ENCODE data around the gene PRSS2.
"Not testable (repeated sequence)": the region's sequence is repeated elsewhere in the genome, so short reads cannot be mapped to it uniquely, and the experiment has no call there.

The PRSS2 gene

DNA sequence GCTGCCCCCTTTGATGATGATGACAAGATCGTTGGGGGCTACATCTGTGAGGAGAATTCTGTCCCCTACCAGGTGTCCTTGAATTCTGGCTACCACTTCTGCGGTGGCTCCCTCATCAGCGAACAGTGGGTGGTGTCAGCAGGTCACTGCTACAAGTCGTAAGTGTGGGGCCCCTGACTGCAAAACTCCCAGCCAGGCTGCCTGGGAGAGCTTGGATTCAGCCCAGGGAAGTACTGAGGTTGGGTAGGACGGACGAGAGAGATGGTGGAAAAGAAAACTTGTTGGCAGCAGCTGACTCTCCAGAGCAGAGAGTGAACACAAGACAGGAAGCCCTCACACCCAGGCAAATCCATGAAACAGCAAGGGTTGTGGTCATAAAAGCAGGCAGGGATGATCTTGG, 1.3 kb downstream of the PRSS2 start:
- Histone ChIP-seq H4K20me1 (no peaks in the 10 kb centered on the region), H3K4me3 (no peak overlapping the region), H3K36me3 (no peaks in the 10 kb centered on the region), H3K27me3 (no peaks in the 10 kb centered on the region), H3K27ac (no peak overlapping the region), H3K4me2 (no peak overlapping the region; a peak in 2 of 22 replicates), H3K9me3 (replicated peaks in 1 of 11) (no peaks in the 10 kb centered on the region), H3K9ac (no peak overlapping the region), H3K4me1 (peaks cover 0 to 19% (median 11%) of the 10 kb centered on the region in 10 experiments; a peak in 11 of 20 replicates)
- no peak for TF ChIP-seq Cebpa-rat (IDR thresholded peaks at IDR 0.05)

DNA sequence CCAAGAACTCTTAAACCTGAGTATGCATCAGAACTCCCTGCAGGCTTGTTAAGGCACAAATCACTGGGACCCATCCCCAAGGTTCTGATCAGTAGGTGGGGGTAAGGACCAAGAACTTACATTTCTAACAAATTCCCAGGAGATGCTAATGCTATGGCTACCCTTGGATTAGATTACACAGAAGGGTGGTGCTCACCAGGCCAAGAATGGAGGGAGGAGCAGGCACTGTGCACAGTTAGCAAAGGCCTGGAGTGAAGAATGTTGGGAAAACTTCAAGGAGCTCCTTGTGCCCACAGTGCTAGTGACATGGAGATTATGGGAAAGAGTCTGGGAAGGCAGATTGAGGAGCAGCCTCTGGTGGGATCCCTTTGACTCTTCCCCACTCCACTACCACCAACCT, 1.9 kb downstream of the PRSS2 start:
- no peak for TF ChIP-seq Cebpa-rat (IDR thresholded peaks at IDR 0.05)
- no peak overlapping the region for H3K27ac ChIP-seq

DNA sequence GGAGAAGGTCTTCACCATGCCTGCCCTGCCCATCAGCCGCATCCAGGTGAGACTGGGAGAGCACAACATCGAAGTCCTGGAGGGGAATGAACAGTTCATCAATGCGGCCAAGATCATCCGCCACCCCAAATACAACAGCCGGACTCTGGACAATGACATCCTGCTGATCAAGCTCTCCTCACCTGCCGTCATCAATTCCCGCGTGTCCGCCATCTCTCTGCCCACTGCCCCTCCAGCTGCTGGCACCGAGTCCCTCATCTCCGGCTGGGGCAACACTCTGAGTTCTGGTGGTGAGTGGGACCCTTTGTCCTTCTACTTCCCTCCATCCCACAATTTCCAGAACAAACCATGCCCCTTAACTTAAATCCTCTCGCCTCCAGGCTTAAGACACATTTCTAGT, 2.5 kb downstream of the PRSS2 start:
- Histone ChIP-seq H3K9me3 (replicated peaks in 1 of 11) (no peaks in the 10 kb centered on the region), H3K4me3 (no peak overlapping the region), H4K20me1 (no peaks in the 10 kb centered on the region), H3K36me3 (no peaks in the 10 kb centered on the region), H3K27me3 (no peaks in the 10 kb centered on the region), H3K4me1 (peaks cover 0 to 19% (median 11%) of the 10 kb centered on the region in 10 experiments; a peak in 11 of 20 replicates), H3K4me2 (no peak overlapping the region), H3K27ac (no peak overlapping the region), H3K9ac (no peak overlapping the region)
- TF ChIP-seq Cebpa-rat (IDR thresholded peaks at IDR 0.05), result no peak

More for the DNA sequence above, 1.9 kb downstream of the PRSS2 start:
- H3K36me3 ChIP-seq, result no peaks in the 10 kb centered on the region
- H3K27me3 ChIP-seq, result no peaks in the 10 kb centered on the region
- peaks cover 0 to 19% (median 11%) of the 10 kb centered on the region in 10 experiments; a peak in 11 of 20 replicates for H3K4me1 ChIP-seq
- no peak overlapping the region for H3K4me3 ChIP-seq
- no peak overlapping the region for H3K9ac ChIP-seq
- H4K20me1 ChIP-seq, result no peaks in the 10 kb centered on the region
- H3K4me2 ChIP-seq, result no peak overlapping the region
- no peaks in the 10 kb centered on the region for H3K9me3 ChIP-seq (replicated peaks in 1 of 11)

DNA sequence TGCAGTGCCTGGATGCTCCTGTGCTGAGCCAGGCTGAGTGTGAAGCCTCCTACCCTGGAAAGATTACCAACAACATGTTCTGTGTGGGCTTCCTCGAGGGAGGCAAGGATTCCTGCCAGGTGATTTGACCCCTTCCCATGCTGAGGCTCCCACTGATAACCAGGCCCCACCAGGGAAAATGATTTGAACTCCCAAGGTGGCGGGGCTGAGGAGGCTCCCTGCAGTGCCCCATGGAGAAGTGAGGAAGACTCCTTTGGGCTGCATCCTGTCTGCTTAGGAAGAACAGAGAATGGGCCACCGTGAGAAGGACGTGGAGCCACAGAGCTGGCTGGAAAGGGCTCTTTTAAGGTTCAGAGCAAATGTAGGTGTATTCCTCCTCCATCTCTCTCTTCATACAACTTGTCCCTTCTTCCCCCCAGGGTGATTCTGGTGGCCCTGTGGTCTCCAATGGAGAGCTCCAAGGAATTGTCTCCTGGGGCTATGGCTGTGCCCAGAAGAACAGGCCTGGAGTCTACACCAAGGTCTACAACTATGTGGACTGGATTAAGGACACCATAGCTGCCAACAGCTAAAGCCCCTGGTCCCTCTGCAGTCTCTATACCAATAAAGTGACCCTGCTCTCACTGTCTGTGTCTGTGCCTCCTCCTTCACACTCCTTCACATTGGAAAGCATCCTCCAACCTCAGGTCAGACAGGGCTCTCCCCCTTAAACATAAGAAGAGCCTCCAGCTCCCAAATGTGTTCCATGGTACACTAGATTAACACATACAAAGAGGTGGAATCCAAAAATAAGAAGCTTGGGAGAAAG, 3.4 kb downstream of the PRSS2 start:
- H3K4me2 ChIP-seq, result no peak overlapping the region
- TF ChIP-seq Cebpa-rat (IDR thresholded peaks at IDR 0.05), result no peak

DNA sequence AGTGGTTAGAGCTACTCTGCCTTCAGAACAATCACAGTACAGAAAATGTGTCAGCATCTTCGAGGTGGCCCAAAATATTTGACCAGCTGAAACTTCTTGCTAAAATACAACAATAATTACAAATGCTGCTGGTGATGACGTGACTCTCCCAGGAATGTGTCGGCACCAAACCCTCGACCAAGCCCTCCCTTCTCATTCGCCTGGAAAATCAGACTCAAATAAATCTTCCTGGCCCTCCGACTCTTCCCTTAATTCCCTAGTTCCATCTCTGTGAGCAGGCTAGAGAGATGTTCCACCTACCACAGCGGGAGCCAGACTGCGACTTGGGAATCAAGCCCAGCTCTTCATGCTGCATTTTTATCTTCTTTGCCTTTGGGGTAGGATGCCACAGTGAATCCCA, 4.1 kb downstream of the PRSS2 start:
- Histone ChIP-seq H3K27me3 (no peaks in the 10 kb centered on the region), H3K9ac (no peak overlapping the region), H4K20me1 (no peaks in the 10 kb centered on the region), H3K9me3 (replicated peaks in 1 of 11) (no peaks in the 10 kb centered on the region), H3K4me3 (no peak overlapping the region), H3K4me1 (peaks cover 0 to 18% (median 11%) of the 10 kb centered on the region in 10 experiments; a peak in 11 of 20 replicates), H3K27ac (no peak overlapping the region), H3K36me3 (no peaks in the 10 kb centered on the region), H3K4me2 (no peak overlapping the region)
- TF ChIP-seq Cebpa-rat (IDR thresholded peaks at IDR 0.05), result no peak

More for the DNA sequence above, 3.4 kb downstream of the PRSS2 start:
- Histone ChIP-seq H3K4me1 (peaks cover 0 to 19% (median 11%) of the 10 kb centered on the region in 10 experiments; a peak in 11 of 20 replicates), H3K4me3 (no peak overlapping the region), H3K27ac (no peak overlapping the region), H3K9ac (no peak overlapping the region), H3K36me3 (no peaks in the 10 kb centered on the region), H4K20me1 (no peaks in the 10 kb centered on the region), H3K27me3 (no peaks in the 10 kb centered on the region), H3K9me3 (replicated peaks in 1 of 11) (no peaks in the 10 kb centered on the region)

DNA sequence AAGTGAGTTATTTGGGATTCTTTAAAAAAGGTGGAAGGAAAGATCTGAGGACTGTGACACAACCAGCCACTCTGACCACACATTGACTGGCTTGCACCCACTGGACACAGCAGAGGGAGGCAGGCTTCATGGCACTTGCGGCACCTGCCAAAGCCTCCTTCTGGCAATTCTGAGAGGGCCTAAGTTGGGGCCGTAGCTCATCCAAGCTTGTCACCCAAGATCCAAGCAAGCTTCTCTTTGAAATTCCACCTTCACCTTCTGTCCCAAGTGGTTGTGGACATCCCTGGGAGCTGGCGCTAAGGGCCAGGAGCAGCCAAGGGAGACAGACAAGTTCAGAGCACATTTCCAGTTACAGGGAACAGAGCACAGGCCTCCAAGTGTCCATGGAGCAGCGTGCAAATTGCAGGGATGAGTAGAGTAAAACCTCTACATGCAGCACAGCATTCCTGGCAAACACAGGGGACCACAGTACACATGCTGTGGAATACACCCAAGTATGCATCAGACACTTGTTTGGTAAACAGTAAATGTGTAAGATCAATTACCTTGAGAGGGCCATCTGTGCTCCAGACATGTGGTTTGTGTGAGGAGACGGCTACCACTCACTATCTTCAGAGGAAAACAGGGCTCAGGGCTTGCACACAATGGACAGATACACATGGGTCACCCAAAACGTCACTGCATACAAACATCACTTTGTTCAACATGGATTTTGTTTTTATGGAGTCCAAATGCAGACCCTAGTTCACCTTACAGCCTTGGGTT, 4.8 kb downstream of the PRSS2 start:
- H3K27ac ChIP-seq; H3K36me3 ChIP-seq; H3K4me2 ChIP-seq; H3K9me3 ChIP-seq (replicated peaks in 1 of 11); H3K9ac ChIP-seq; H4K20me1 ChIP-seq; H3K4me3 ChIP-seq; H3K27me3 ChIP-seq: not testable (repeated sequence)
- H3K4me1 ChIP-seq, result peaks cover 0 to 12% (median 8%) of the 10 kb centered on the region in 10 experiments; a peak in 11 of 20 replicates

DNA sequence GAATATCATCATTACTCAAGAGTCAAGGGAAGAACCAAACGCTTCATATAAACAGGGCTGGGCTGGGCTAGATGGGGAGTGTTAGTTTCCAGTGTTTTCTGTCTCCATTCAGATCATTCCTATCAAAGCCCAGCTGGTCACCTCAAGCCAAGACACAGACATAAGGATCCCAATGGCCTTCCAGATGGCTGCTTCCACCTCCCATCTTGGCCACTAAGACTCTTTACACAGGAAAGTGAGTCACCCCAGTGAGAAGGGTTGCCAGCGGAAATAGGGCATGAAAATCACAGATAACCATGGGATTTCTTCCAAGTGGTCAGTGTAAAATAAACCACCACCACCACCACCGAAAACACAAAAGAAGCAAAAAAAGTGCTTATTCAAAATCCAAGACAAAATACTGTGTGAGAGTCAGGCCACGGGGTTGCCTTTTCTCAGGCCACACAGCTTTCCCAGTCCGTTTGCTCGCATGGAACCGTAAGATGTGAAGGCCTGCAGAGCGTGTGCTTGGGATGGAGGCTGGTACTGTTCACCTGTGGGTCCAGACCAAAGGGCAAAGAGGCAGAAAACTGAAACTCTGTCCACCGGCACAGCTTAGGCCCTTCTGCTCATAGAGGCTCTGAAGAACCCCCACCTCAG, 5.6 kb downstream of the PRSS2 start:
- no peaks in the 10 kb centered on the region for H3K36me3 ChIP-seq
- peaks cover 0 to 4% (median 1%) of the 10 kb centered on the region in 10 experiments; a peak in 7 of 20 replicates for H3K4me1 ChIP-seq
- no peak for TF ChIP-seq Cebpa-rat (IDR thresholded peaks at IDR 0.05)
- H3K27me3 ChIP-seq, result no peaks in the 10 kb centered on the region
- no peak overlapping the region for H3K4me3 ChIP-seq
- no peak overlapping the region for H3K4me2 ChIP-seq
- no peak overlapping the region for H3K9ac ChIP-seq
- H3K27ac ChIP-seq, result no peak overlapping the region
- no peaks in the 10 kb centered on the region for H4K20me1 ChIP-seq
- H3K9me3 ChIP-seq (replicated peaks in 1 of 11), result no peaks in the 10 kb centered on the region

DNA sequence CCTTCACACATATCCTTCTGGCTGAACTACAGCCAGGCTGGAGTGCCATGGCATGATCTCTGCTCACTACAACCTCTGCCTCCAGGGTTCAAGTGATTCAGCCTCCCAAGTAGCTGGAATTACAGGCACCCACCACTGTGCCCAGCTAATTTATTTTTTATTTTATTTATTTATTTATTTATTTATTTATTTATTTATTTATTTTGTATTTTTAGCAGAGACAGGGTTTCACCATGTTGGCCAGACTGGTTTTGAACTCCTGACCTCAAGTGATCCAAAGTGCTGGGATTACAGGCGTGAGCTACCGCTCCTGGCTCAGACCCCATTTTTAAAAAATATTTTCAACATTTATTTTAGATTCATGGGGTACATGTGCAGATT, 6.1 kb downstream of the PRSS2 start:
- not testable (repeated sequence) for H3K4me1 ChIP-seq; H3K4me2 ChIP-seq; H3K27ac ChIP-seq; H3K36me3 ChIP-seq; H3K4me3 ChIP-seq; H4K20me1 ChIP-seq; H3K9me3 ChIP-seq (replicated peaks in 1 of 11); H3K27me3 ChIP-seq; H3K9ac ChIP-seq

DNA sequence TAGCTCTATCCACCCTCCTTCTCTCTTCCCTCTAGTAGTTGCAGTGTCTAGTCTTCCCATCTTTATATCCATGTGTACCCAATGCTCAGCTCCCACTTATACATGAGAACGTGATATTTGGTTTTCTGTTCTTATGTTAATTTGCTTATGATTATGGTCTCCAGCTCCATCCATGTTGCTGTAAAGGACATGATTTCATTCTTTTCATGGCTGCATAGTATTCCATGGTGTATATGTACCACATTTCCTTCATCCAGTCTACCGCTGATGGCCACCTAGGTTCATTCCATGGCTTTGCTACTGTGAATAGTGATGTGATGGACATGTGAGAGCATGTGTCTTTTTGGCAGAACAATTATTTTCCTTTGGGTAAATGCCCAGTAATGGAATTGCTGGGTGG, 6.5 kb downstream of the PRSS2 start:
- H4K20me1 ChIP-seq, result no peaks in the 10 kb centered on the region
- no peaks in the 10 kb centered on the region for H3K27me3 ChIP-seq
- 0 out of 20 replicates have a peak, but pooled peaks cover 0 to under 1% (median 0%) of the 10 kb centered on the region in 10 experiments for H3K4me1 ChIP-seq
- no peak for TF ChIP-seq Cebpa-rat (IDR thresholded peaks at IDR 0.05)
- no peak overlapping the region for H3K27ac ChIP-seq
- H3K4me3 ChIP-seq, result no peak overlapping the region
- no peaks in the 10 kb centered on the region for H3K36me3 ChIP-seq
- H3K4me2 ChIP-seq, result no peak overlapping the region
- no peaks in the 10 kb centered on the region for H3K9me3 ChIP-seq (replicated peaks in 1 of 11)
- H3K9ac ChIP-seq, result no peak overlapping the region
